PC-9 (cell line): ENCODE results near the gene MARCHF11.

ENCODE experiments used
- CTCF ChIP-seq: fragments of 200-600 bp; sonication (generic); conservative IDR thresholded peaks from 2 replicates; pipeline ENCODE4 v1.6.1; 2017; ENCODE audit warnings: mixed run types, antibody characterized with exemption, mild to moderate bottlenecking, moderate library complexity
- EZH2 ChIP-seq: fragments of 200-600 bp; sonication (generic); IDR thresholded peaks from 2 replicates; pipeline ENCODE4 v1.8.0; 2017; ENCODE audit warnings: antibody characterized with exemption, low read depth

- TF ChIP-seq CTCF (no peak), EZH2 (no peak)
These were observed 153.9 kb downstream of the MARCHF11 start for GRCh38 chr5:16025681-16026080.
